IMR-90 (cell line): ENCODE measurements around the gene IL12RB2. TPM values are rescaled to one million over a fixed set of nuclear protein-coding genes. Genes with fewer than 3 reads are reported as not detected.

Experiments
- ATAC-seq: fragments of 200-7000 bp; cut with Tn5 transposase; 2 replicates; pipeline ENCODE4 v1.9.1; 2020; ENCODE audit warnings: low read depth, mild to moderate bottlenecking, moderate library complexity
- BruUV-seq: library from RNA; stranded (reverse); fragments of 400-500 nt; replicated peaks from 2 replicates; lab custom pipeline; 2021; lab: Mats Ljungman, UMichigan
- CTCF ChIA-PET: fragments of 300-600 bp; formaldehyde crosslinking; extraction: SDS; loops from one replicate; lab custom pipeline; 2021; ENCODE audit warnings: antibody characterized with exemption; lab: Yijun Ruan, JAX
- POLR2A ChIA-PET: fragments of 300-600 bp; sonication (Branson Sonifier 250); formaldehyde crosslinking; loops from one replicate; lab custom pipeline; 2022; ENCODE audit warnings: antibody characterized with exemption; ENCODE audit not compliant: unreplicated experiment; lab: Charles Lee
- DNase-seq: peaks from one replicate; pipeline ENCODE4 v3.0.0; 2013
- H2AFZ ChIP-seq: replicated peaks from 2 replicates; pipeline ENCODE3; 2013; ENCODE audit warnings: low read length, mild to moderate bottlenecking; ENCODE audit not compliant: poor library complexity
- H2AK5ac ChIP-seq: 2 replicates; pipeline ENCODE4 v1.6.1; 2013; ENCODE audit warnings: low read depth, low read length, inconsistent platforms
- H2AK9ac ChIP-seq: replicated peaks from 2 replicates; pipeline ENCODE3; 2013; ENCODE audit warnings: mild to moderate bottlenecking, low read depth, low read length, moderate library complexity; ENCODE audit not compliant: poor library complexity
- H2BK120ac ChIP-seq: 2 replicates; pipeline ENCODE4 v1.6.1; 2013; ENCODE audit warnings: low read depth, low read length, inconsistent platforms
- H2BK15ac ChIP-seq: 3 replicates; pipeline ENCODE4 v1.6.1; 2013; ENCODE audit warnings: low read depth, low read length, inconsistent platforms
- H2BK20ac ChIP-seq: 2 replicates; pipeline ENCODE4 v1.6.1; 2013; ENCODE audit warnings: low read depth, mild to moderate bottlenecking, inconsistent platforms, low read length, moderate library complexity
- H2BK5ac ChIP-seq: 2 replicates; pipeline ENCODE4 v1.6.1; 2013; ENCODE audit warnings: mild to moderate bottlenecking, low read depth, low read length, inconsistent platforms; ENCODE audit not compliant: poor library complexity, severe bottlenecking
- H3K14ac ChIP-seq: replicated peaks from 2 replicates; pipeline ENCODE4 v1.6.1; 2013; ENCODE audit warnings: low read depth, low read length, inconsistent platforms
- H3K18ac ChIP-seq: 2 replicates; pipeline ENCODE4 v1.6.1; 2013; ENCODE audit warnings: low read depth, low read length, control low read depth
- H3K23ac ChIP-seq: 2 replicates; pipeline ENCODE4 v1.6.1; 2013; ENCODE audit warnings: low read depth, low read length, inconsistent platforms
- H3K27ac ChIP-seq: 2 replicates; pipeline ENCODE4 v1.5.1; 2013; ENCODE audit warnings: mild to moderate bottlenecking, control low read depth, low read length; ENCODE audit not compliant: insufficient read depth
- H3K27me3 ChIP-seq: 2 replicates; pipeline ENCODE4 v1.6.1; 2013; ENCODE audit warnings: low read length; ENCODE audit not compliant: control insufficient read depth, insufficient read depth
- H3K36me3 ChIP-seq: 2 replicates; pipeline ENCODE4 v1.6.1; 2013; ENCODE audit warnings: low read length, mixed read lengths; ENCODE audit not compliant: control insufficient read depth, insufficient read depth
- H3K4ac ChIP-seq: 2 replicates; pipeline ENCODE4 v1.6.1; 2013; ENCODE audit warnings: low read depth, low read length, inconsistent platforms
- H3K4me1 ChIP-seq: 2 replicates; pipeline ENCODE4 v1.6.1; 2013; ENCODE audit warnings: low read length, mixed read lengths; ENCODE audit not compliant: control insufficient read depth, insufficient read depth
- H3K4me2 ChIP-seq: 2 replicates; pipeline ENCODE4 v1.6.1; 2013; ENCODE audit warnings: low read depth, mild to moderate bottlenecking, control low read depth, low read length, moderate library complexity
- H3K4me3 ChIP-seq: 2 replicates; pipeline ENCODE4 v1.5.1; 2013; ENCODE audit warnings: low read depth, mild to moderate bottlenecking, control low read depth, low read length, moderate library complexity; ENCODE audit not compliant: insufficient read depth
- H3K56ac ChIP-seq: 2 replicates; pipeline ENCODE4 v1.6.1; 2013; ENCODE audit warnings: low read length, inconsistent platforms; ENCODE audit not compliant: insufficient read depth; ENCODE audit errors: extremely low read depth
- H3K79me1 ChIP-seq, 2 experiments: 2 replicates each; pipeline ENCODE4 v1.6.1; 2013; ENCODE audit warnings: low read length in 2 of 2, inconsistent platforms in 1 of 2, low read depth in 1 of 2
- H3K9ac ChIP-seq: 2 replicates; pipeline ENCODE4 v1.6.1; 2013; ENCODE audit warnings: low read depth, low read length, control low read depth
- H3K9me1 ChIP-seq: 2 replicates; pipeline ENCODE4 v1.6.1; 2013; ENCODE audit warnings: low read length, inconsistent platforms; ENCODE audit not compliant: insufficient read depth
- H3K9me3 ChIP-seq: 2 replicates; pipeline ENCODE4 v1.6.1; 2013; ENCODE audit warnings: low read length; ENCODE audit not compliant: control insufficient read depth, insufficient read depth
- H4K20me1 ChIP-seq: 2 replicates; pipeline ENCODE4 v1.6.1; 2013; ENCODE audit warnings: low read length, inconsistent platforms; ENCODE audit not compliant: insufficient read depth
- H4K5ac ChIP-seq: 2 replicates; pipeline ENCODE4 v1.6.1; 2013; ENCODE audit warnings: mild to moderate bottlenecking, low read depth, low read length, control low read depth
- H4K8ac ChIP-seq, 2 experiments: 2 replicates each; pipeline ENCODE4 v1.6.1; 2013; ENCODE audit warnings: low read depth in 2 of 2, low read length in 2 of 2, control low read depth in 1 of 2, inconsistent platforms in 1 of 2
- H4K91ac ChIP-seq: 2 replicates; pipeline ENCODE4 v1.6.1; 2013; ENCODE audit warnings: low read depth, low read length, inconsistent platforms; ENCODE audit not compliant: insufficient read depth
- BHLHE40 ChIP-seq: fragments of 150-350 bp; IDR thresholded peaks from 2 replicates; pipeline ENCODE4 v1.6.1; 2016; ENCODE audit warnings: mild to moderate bottlenecking, low read depth, low read length
- CEBPB ChIP-seq: IDR thresholded peaks from 2 replicates; pipeline ENCODE4 v1.6.1; 2012; ENCODE audit warnings: low read depth, low read length, improper control_type of control experiment
- CHD1 ChIP-seq: IDR thresholded peaks from 2 replicates; pipeline ENCODE4 v1.6.1; 2012; ENCODE audit warnings: low read depth, low read length, improper control_type of control experiment
- CTCF ChIP-seq: conservative IDR thresholded peaks from 2 replicates; pipeline ENCODE4 v1.5.1; 2012; ENCODE audit warnings: mild to moderate bottlenecking, low read depth, low read length, improper control_type of control experiment
- ELK1 ChIP-seq: fragments of 150-350 bp; IDR thresholded peaks from 2 replicates; pipeline ENCODE4 v1.6.1; 2016; ENCODE audit warnings: low read depth, mild to moderate bottlenecking, low read length, moderate library complexity, borderline replicate concordance
- FOS ChIP-seq: fragments of 150-350 bp; IDR thresholded peaks from 2 replicates; pipeline ENCODE4 v1.6.1; 2016; ENCODE audit warnings: low read depth, low read length
- MAFK ChIP-seq: IDR thresholded peaks from 2 replicates; pipeline ENCODE4 v1.6.1; 2012; ENCODE audit warnings: low read depth, low read length, improper control_type of control experiment
- MAZ ChIP-seq: IDR thresholded peaks from 2 replicates; pipeline ENCODE4 v1.6.1; 2012; ENCODE audit warnings: low read depth, mild to moderate bottlenecking, low read length, improper control_type of control experiment, moderate library complexity, borderline replicate concordance
- MXI1 ChIP-seq: IDR thresholded peaks from 2 replicates; pipeline ENCODE4 v1.6.1; 2012; ENCODE audit warnings: low read depth, mild to moderate bottlenecking, low read length, moderate library complexity, borderline replicate concordance
- NFE2L2 ChIP-seq: fragments of 150-350 bp; IDR thresholded peaks from 2 replicates; pipeline ENCODE4 v1.6.1; 2016; ENCODE audit warnings: low read depth, mild to moderate bottlenecking, low read length
- POLR2A ChIP-seq: IDR thresholded peaks from 2 replicates; pipeline ENCODE4 v1.6.1; 2012; ENCODE audit warnings: mild to moderate bottlenecking, low read depth, low read length
- RAD21 ChIP-seq: IDR thresholded peaks from 2 replicates; pipeline ENCODE4 v1.6.1; 2012; ENCODE audit warnings: low read length, improper control_type of control experiment
- RCOR1 ChIP-seq: IDR thresholded peaks from 2 replicates; pipeline ENCODE4 v1.6.1; 2012; ENCODE audit warnings: mild to moderate bottlenecking, low read length, improper control_type of control experiment; ENCODE audit not compliant: insufficient replicate concordance
- RFX5 ChIP-seq: IDR thresholded peaks from 2 replicates; pipeline ENCODE4 v1.8.0; 2012; ENCODE audit warnings: low read depth, mild to moderate bottlenecking, low read length, moderate library complexity
- SMC3 ChIP-seq: fragments of 150-350 bp; IDR thresholded peaks from 2 replicates; pipeline ENCODE4 v1.6.1; 2016; ENCODE audit warnings: low read depth, mild to moderate bottlenecking, antibody characterized with exemption, low read length, moderate library complexity
- USF2 ChIP-seq: fragments of 150-350 bp; IDR thresholded peaks from 2 replicates; pipeline ENCODE4 v1.6.1; 2017; ENCODE audit warnings: mild to moderate bottlenecking, antibody characterized with exemption, low read length, low read depth
- WGBS, 2 experiments: methylation state at CpG; one replicate each; pipeline versions ENCODE4 v1.1.5 to v1.1.7; 2013; ENCODE audit warnings: missing lambda C conversion rate in 2 of 2; ENCODE audit not compliant: insufficient read length in 1 of 2; ENCODE audit errors: extremely low coverage in 2 of 2; 5-methylcytosine and 5-hydroxymethylcytosine counted together
- dilution Hi-C: fragments of 300-500 bp; cut with HindIII; formaldehyde crosslinking; loops from one replicate; pipeline ENCODE4 v1.14.3; 2018; ENCODE audit warnings: low sequenced_read_pairs; ENCODE audit not compliant: unreplicated experiment
- in situ Hi-C: fragments of 300-500 bp; cut with MboI; formaldehyde crosslinking; loops from 3 replicates; pipeline ENCODE4 v1.14.3; 2019; ENCODE audit warnings: low sequenced_read_pairs, inconsistent platforms, mixed read lengths
- intact Hi-C: fragments of 100-400 bp; cut with micrococcal nuclease; formaldehyde crosslinking; loops from 2 replicates; pipeline ENCODE4 v1.10.0; 2022
- polyA plus RNA-seq, 3 experiments: library from polyadenylated mRNA; depleted of rRNA; stranded (reverse); fragments of >200 nt; gene quantifications; 2 replicates each; pipeline ENCODE4 v1.2.3, GENCODE V29; 2012; ENCODE audit warnings: low replicate concordance in 1 of 3
- total RNA-seq: library from RNA; depleted of rRNA; stranded (reverse); fragments of >200 nt; gene quantifications from 2 replicates; pipeline ENCODE4 v1.2.3, GENCODE V29; 2012

Gene IL12RB2
- total and polyA plus RNA-seq, 2 of the 4 experiments (the other 2 are of a cell fraction) = not detected

- Histone ChIP-seq H2AFZ (no peak overlapping the region), H3K56ac (no peak overlapping the region), H4K5ac (no peak overlapping the region), H3K14ac (no peak overlapping the region), H2BK15ac (no peak overlapping the region), H2BK20ac (no peak overlapping the region), H3K23ac (no peak overlapping the region), H3K79me1 (no peaks in the 10 kb centered on the region), H3K27me3 (no peaks in the 10 kb centered on the region), H2BK5ac (no peak overlapping the region), H3K4me3 (no peak overlapping the region), H3K9me3 (no peaks in the 10 kb centered on the region), H2AK5ac (no peak overlapping the region), H4K91ac (no peak overlapping the region), H2BK120ac (no peak overlapping the region), H3K9me1 (no peaks in the 10 kb centered on the region), H3K18ac (no peak overlapping the region), H3K4me1 (no peaks in the 10 kb centered on the region; the same call in 1 of the 2 replicates), H4K20me1 (no peaks in the 10 kb centered on the region), H2AK9ac (no peak overlapping the region), H3K4ac (no peak overlapping the region), H3K9ac (no peak overlapping the region), H3K4me2 (no peak overlapping the region), H3K27ac (no peak overlapping the region), H3K36me3 (no peaks in the 10 kb centered on the region), H4K8ac (no peak overlapping the region)
- dilution Hi-C loops = no loop called here
- in situ Hi-C loops = no loop called here
- intact Hi-C loops = no loop called here
- TF ChIP-seq CHD1 (no peak), USF2 (no peak), MXI1 (no peak), MAFK (no peak), NFE2L2 (no peak), POLR2A (no peak), RAD21 (no peak), FOS (no peak), MAZ (no peak), CTCF (no peak), BHLHE40 (no peak), RFX5 (no peak), SMC3 (no peak), RCOR1 (no peak), CEBPB (no peak), ELK1 (no peak)
- POLR2A ChIA-PET = no interaction called here
- no peak; the same call in 1 of the 2 replicates for ATAC-seq
- no CpG with 5 or more reads among the region's 3 CpGs for WGBS, 2 experiments
- no TSS peak for BruUV-seq
- DNase-seq = peak; percentile 46
- CTCF ChIA-PET = no interaction called here
Observed at GRCh38 chr1:67372136-67372535, 64.5 kb downstream of the IL12RB2 start.
